Measurements from ENCODE around the gene MCRS1.
"Not testable (repeated sequence)": the region's sequence is repeated elsewhere in the genome, so short reads cannot be mapped to it uniquely, and the experiment has no call there.

The MCRS1 gene

DNA sequence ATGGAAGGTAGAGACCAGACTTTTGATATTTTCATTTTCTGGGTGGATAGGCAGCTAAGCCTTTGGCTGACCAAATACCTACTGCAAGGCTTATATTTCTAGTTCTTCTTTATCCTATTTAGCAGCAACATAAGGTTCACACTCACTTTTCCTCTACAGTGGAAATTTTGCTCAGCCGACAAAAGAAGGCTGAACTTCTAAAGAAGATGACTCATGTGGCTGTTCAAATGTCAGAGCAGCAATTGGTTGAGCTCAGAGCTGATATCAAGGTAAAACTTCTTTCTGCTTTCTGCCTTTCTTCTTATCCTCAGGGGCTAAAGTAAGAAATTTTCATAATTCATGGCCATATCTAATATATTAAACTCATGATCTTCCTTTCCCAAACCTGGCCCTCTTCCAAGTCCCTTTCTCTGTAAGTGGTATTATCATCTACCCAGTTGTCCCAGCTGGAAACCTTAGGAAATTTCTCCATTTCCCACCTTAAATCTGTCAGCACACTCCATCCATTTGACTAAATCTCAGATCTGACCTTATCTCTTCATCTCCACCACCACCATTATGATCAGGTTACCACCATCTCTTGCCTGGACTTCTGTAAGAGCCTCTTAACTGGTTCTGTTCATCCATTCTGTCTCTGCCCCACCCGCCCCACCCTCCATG, 48.9 kb downstream of the MCRS1 start:
- H3K36me3 ChIP-seq (ENCODE audit: control insufficient read depth, low read depth, low read length) = peaks cover 5% of the 10 kb centered on the region
- no peak overlapping the region for H3K27ac ChIP-seq (ENCODE audit: low read length)
- no peak overlapping the region for H3K9ac ChIP-seq (ENCODE audit: low read length)
- H3K27me3 ChIP-seq (ENCODE audit: control insufficient read depth, insufficient read depth, low read length) = no peaks in the 10 kb centered on the region
- no peak overlapping the region for H3K4me3 ChIP-seq (ENCODE audit: low read length)
- H3K9me3 ChIP-seq (ENCODE audit: control insufficient read depth, low read depth, low read length) = no peaks in the 10 kb centered on the region
- no peaks in the 10 kb centered on the region for H3K4me1 ChIP-seq (ENCODE audit: control insufficient read depth, low read depth, low read length)

DNA sequence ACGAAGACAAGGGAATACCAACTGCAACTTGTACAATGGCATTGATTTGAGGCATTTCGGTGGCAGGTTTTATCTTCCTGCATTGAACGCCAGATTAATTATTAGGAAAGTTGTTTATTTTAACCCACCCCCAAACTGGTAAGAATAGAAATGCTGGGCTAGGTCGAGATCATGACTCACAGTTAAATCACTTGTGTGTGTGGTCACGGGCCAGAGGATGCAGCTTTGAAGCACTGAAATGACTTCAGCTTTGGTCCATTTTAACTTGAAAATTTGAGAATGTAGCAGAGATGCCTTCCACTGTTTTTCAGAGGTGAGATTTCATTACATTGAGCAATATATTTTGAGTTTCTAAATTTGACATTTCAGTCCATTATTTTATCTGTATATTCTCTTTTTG, 52.7 kb downstream of the MCRS1 start:
- H3K36me3 ChIP-seq (ENCODE audit: control insufficient read depth, low read depth, low read length) = no peaks in the 10 kb centered on the region
- H3K27me3 ChIP-seq (ENCODE audit: control insufficient read depth, insufficient read depth, low read length) = no peaks in the 10 kb centered on the region
- no peak overlapping the region for H3K4me3 ChIP-seq (ENCODE audit: low read length)
- no peak overlapping the region for H3K27ac ChIP-seq (ENCODE audit: low read length)
- no peaks in the 10 kb centered on the region for H3K4me1 ChIP-seq (ENCODE audit: control insufficient read depth, low read depth, low read length)
- no peaks in the 10 kb centered on the region for H3K9me3 ChIP-seq (ENCODE audit: control insufficient read depth, low read depth, low read length)
- H3K9ac ChIP-seq (ENCODE audit: low read length) = no peak overlapping the region

DNA sequence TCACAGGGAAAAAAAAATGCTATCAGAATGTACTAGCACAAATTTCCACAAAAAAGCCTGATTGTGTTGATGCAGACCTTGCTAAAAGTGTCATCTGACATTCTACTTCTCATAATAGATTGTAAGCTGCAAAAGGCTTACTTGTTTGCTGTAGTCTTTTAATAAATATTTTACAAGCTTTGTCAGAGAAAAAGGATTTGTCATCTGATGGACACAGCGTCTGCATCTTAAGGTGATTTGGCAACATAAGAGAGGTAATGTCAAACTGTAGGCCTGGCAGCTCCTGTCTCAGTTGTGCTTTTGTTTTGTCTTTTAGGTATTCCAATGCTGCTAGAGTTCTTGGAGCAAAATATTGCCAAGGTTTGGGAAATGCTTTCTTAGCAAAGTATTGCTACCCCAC, 55.4 kb downstream of the MCRS1 start:
- Histone ChIP-seq H3K4me1 (ENCODE audit: control insufficient read depth, low read depth, low read length) (no peaks in the 10 kb centered on the region), H3K9me3 (ENCODE audit: control insufficient read depth, low read depth, low read length) (no peaks in the 10 kb centered on the region), H3K9ac (ENCODE audit: low read length) (no peak overlapping the region), H3K36me3 (ENCODE audit: control insufficient read depth, low read depth, low read length) (no peaks in the 10 kb centered on the region), H3K4me3 (ENCODE audit: low read length) (no peak overlapping the region), H3K27me3 (ENCODE audit: control insufficient read depth, insufficient read depth, low read length) (no peaks in the 10 kb centered on the region), H3K27ac (ENCODE audit: low read length) (no peak overlapping the region)

DNA sequence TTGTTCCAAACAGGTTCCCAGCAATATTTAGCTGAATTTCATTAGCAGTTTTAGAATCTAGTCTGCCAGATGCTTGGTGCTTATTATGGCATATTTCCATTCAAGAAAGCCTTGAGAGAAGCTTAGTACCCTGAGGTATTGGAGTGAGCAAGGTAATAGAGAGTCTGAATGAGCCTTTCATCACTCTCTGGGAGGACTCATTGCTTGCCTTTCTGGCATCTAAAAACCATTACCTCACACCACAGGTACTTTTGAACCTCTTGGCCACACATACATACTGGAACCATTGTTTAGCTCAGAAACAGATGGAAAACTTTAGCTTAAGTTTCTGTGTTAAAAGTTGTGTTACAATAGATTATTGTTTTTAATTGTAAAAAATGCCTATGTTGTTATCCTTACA, 56.5 kb downstream of the MCRS1 start:
- Histone ChIP-seq H3K36me3 (ENCODE audit: control insufficient read depth, low read depth, low read length) (no peaks in the 10 kb centered on the region), H3K9me3 (ENCODE audit: control insufficient read depth, low read depth, low read length) (no peaks in the 10 kb centered on the region), H3K4me1 (ENCODE audit: control insufficient read depth, low read depth, low read length) (no peaks in the 10 kb centered on the region), H3K9ac (ENCODE audit: low read length) (no peak overlapping the region), H3K27ac (ENCODE audit: low read length) (no peak overlapping the region), H3K27me3 (ENCODE audit: control insufficient read depth, insufficient read depth, low read length) (no peaks in the 10 kb centered on the region), H3K4me3 (ENCODE audit: low read length) (no peak overlapping the region)

DNA sequence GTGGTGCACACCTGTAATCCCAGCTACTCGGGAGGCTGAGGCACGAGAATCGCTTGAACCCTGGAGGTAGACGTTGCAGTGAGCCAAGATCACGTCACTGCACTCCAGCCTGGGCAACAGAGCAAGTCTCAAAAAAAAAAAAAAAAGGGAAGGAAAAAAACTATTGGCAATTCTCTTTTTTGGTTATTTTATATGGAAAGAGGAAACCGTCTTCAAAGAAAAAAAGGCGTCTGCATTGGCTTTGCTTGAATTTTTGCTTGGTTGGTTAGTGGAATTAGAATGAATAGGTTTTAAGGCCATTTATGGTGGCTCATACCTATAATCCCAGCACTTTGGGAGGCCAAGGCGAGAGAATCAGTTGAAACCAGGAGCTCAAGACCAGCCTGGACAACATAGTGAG, 58.3 kb downstream of the MCRS1 start:
- H3K9me3 ChIP-seq (ENCODE audit: control insufficient read depth, low read depth, low read length); H3K4me1 ChIP-seq (ENCODE audit: control insufficient read depth, low read depth, low read length); H3K27me3 ChIP-seq (ENCODE audit: control insufficient read depth, insufficient read depth, low read length); H3K4me3 ChIP-seq (ENCODE audit: low read length); H3K9ac ChIP-seq (ENCODE audit: low read length); H3K36me3 ChIP-seq (ENCODE audit: control insufficient read depth, low read depth, low read length); H3K27ac ChIP-seq (ENCODE audit: low read length): not testable (repeated sequence)

All from iPS-18a (cell line).